ENCODE measurements around the gene GLT1D1. TPM values are rescaled to one million over a fixed set of nuclear protein-coding genes. Genes with fewer than 3 reads are reported as not detected.

The GLT1D1 gene
- total RNA-seq, 4 donors from 2014 or later = not detected

DNA sequence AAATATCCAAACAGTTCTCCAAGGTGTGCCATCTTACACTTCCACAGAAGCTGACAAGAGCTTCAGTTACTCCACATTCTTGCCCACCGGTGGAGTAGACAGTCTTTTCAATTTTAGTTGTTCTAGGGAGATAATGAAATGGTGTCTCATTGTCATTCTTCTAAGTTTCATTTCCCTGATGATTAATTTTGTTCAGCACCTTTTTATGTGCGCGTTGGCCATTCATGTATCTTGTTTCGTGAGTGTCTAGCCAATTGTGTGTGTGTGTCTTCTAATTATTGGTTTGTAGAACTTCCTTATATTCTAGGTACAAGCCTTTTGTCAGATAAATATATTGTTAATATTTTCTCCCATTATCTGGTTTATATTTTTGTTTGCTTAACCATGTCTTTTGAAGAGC, 63.1 kb downstream of the GLT1D1 start:
- Histone ChIP-seq H3K4me1 (no peaks in the 10 kb centered on the region), H3K36me3 (no peaks in the 10 kb centered on the region), H3K9me3 (no peaks in the 10 kb centered on the region), H3K4me3 (no peak overlapping the region), H3K27ac (no peak overlapping the region), H3K27me3 (no peaks in the 10 kb centered on the region)
- DNase-seq = no peak
- intact Hi-C loops (cut with DNase I; ENCODE audit: low total_unique reads) = no loop called here
- TF ChIP-seq POLR2A (IDR thresholded peaks at IDR 0.05) (no peak), EP300 (IDR thresholded peaks at IDR 0.05; ENCODE audit: low read depth) (no peak), POLR2AphosphoS5 (IDR thresholded peaks at IDR 0.05) (no peak)
- TF ChIP-seq, protein P1, sequence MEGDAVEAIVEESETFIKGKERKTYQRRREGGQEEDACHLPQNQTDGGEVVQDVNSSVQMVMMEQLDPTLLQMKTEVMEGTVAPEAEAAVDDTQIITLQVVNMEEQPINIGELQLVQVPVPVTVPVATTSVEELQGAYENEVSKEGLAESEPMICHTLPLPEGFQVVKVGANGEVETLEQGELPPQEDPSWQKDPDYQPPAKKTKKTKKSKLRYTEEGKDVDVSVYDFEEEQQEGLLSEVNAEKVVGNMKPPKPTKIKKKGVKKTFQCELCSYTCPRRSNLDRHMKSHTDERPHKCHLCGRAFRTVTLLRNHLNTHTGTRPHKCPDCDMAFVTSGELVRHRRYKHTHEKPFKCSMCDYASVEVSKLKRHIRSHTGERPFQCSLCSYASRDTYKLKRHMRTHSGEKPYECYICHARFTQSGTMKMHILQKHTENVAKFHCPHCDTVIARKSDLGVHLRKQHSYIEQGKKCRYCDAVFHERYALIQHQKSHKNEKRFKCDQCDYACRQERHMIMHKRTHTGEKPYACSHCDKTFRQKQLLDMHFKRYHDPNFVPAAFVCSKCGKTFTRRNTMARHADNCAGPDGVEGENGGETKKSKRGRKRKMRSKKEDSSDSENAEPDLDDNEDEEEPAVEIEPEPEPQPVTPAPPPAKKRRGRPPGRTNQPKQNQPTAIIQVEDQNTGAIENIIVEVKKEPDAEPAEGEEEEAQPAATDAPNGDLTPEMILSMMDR (IDR thresholded peaks at IDR 0.05) = no peak
- in situ Hi-C loops (cut with MboI; ENCODE audit: low pct_ligation_motif_present in 1 of 4, low pct_unique_long_range_greater_than_20kb in 1 of 4, low sequenced_read_pairs in 3 of 4) = no loop called here
- 81 to 88% methylated on average over 4 of the region's 4 CpGs for WGBS, 2 donors (ENCODE audit: low coverage in 1 of 2)

DNA sequence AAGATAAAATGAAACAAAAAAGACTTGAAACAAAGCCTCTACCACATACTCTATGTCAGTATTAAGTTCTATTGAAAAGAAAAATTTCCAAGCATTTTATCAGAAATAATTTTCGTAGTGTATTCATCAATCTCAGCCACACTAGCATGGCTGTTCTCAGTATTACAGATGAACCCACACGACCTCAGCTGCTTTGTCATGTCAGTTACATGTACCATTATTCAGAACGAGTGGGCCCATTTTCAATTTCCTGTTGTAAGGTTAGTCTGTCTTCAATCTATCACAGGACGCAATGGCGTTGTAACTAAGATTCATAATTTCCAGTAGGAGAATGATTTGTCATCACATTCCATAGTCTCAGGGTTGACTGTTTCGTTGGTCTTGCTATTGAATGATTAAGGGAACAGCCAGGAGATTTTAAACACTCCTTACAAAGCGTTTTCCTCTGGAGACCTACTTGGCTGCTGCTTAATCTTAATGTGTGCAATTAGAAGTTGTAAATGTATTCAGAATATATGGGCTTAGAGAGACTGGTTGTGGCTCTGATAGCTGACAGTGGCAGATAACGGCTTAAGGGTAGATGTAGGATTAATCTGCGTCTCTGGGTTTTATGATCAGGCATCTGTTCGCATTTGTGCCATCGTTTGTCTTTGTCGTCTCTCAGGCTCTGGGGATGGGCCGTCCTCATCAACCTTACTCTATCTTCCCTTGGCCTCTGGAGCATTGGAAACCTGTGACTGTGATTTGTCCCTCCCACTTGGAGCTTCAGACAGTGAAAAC, 65.4 kb downstream of the GLT1D1 start:
- DNase-seq = no peak
- Histone ChIP-seq H3K36me3 (no peaks in the 10 kb centered on the region), H3K27ac (no peak overlapping the region), H3K4me3 (no peak overlapping the region), H3K27me3 (no peaks in the 10 kb centered on the region), H3K4me1 (no peaks in the 10 kb centered on the region), H3K9me3 (no peaks in the 10 kb centered on the region)
- intact Hi-C loops (cut with DNase I; ENCODE audit: low total_unique reads) (no loop called here), in situ Hi-C loops (cut with MboI; ENCODE audit: low pct_ligation_motif_present in 1 of 4, low pct_unique_long_range_greater_than_20kb in 1 of 4, low sequenced_read_pairs in 3 of 4) (no loop called here)
- TF ChIP-seq POLR2A (IDR thresholded peaks at IDR 0.05) = no peak
- no peak for TF ChIP-seq POLR2AphosphoS5 (IDR thresholded peaks at IDR 0.05)
- TF ChIP-seq EP300 (IDR thresholded peaks at IDR 0.05; ENCODE audit: low read depth) = no peak
- TF ChIP-seq, protein P1 (IDR thresholded peaks at IDR 0.05) = no peak
- WGBS, 2 donors (ENCODE audit: low coverage in 1 of 2) = 57 to 59% methylated on average over 7 to 13 of the region's 13 CpGs

DNA sequence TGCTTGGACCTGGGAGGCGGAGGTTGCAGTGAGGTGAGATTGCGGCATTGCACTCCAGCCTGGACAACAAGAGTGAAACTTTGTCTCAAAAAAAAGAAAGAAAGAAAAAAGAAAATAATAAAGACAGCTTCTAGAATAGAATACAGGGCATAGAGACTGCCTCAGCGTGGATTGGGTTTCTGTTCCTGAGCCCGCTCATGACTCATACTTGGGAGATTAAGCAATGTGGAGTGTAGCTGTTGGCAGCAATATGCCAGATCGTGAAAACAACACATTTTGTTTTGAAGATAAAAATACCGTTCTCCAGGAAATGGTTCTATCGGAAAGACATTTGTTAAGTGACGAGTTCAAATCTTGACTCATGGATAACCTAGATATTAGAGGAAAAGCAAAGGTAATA, 67.2 kb downstream of the GLT1D1 start:
- DNase-seq = no peak
- 73 to 74% methylated on average over 5 to 8 of the region's 8 CpGs for whole genome bisulfite sequencing, 2 donors (ENCODE audit: low coverage in 1 of 2)
- no peak for TF ChIP-seq POLR2AphosphoS5 (IDR thresholded peaks at IDR 0.05)
- TF ChIP-seq EP300 (IDR thresholded peaks at IDR 0.05; ENCODE audit: low read depth) = no peak
- TF ChIP-seq, protein P1 (IDR thresholded peaks at IDR 0.05) = no peak
- no peak for TF ChIP-seq POLR2A (IDR thresholded peaks at IDR 0.05)
- no peaks in the 10 kb centered on the region for H3K27me3 ChIP-seq
- in situ Hi-C loops (cut with MboI; ENCODE audit: low pct_ligation_motif_present in 1 of 4, low pct_unique_long_range_greater_than_20kb in 1 of 4, low sequenced_read_pairs in 3 of 4) (no loop called here), intact Hi-C loops (cut with DNase I; ENCODE audit: low total_unique reads) (no loop called here)
- no peaks in the 10 kb centered on the region for H3K9me3 ChIP-seq
- no peaks in the 10 kb centered on the region for H3K4me1 ChIP-seq
- no peak overlapping the region for H3K27ac ChIP-seq
- H3K36me3 ChIP-seq = no peaks in the 10 kb centered on the region
- H3K4me3 ChIP-seq = no peak overlapping the region

DNA sequence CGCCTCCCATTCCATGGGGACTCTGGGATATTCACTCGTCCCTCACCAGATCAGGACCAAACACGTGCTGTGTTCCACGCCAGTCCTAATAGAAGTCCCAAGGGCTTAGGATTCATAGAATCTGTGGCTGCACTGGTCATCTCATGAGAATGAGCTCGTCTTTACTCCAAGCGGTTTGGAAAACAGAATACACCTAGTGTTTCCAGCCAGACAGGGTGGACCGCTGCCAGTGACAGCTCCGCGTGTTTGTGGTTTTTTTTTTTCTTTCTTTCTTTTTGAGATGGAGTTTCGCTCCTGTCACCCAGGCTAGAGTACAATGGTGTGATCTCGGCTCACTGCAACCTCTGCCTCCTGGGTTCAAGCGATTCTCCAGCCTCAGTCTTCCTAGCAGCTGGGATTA, 75.1 kb downstream of the GLT1D1 start:
- in situ Hi-C loops (cut with MboI; ENCODE audit: low pct_ligation_motif_present in 1 of 4, low pct_unique_long_range_greater_than_20kb in 1 of 4, low sequenced_read_pairs in 3 of 4) = no loop called here
- TF ChIP-seq POLR2A (IDR thresholded peaks at IDR 0.05) = no peak
- TF ChIP-seq EP300 (IDR thresholded peaks at IDR 0.05; ENCODE audit: low read depth) = no peak
- TF ChIP-seq, protein P1 (IDR thresholded peaks at IDR 0.05) = no peak
- no peak for TF ChIP-seq POLR2AphosphoS5 (IDR thresholded peaks at IDR 0.05)
- Histone ChIP-seq H3K36me3 (no peaks in the 10 kb centered on the region), H3K4me1 (no peaks in the 10 kb centered on the region), H3K27ac (no peak overlapping the region), H3K9me3 (no peaks in the 10 kb centered on the region), H3K4me3 (no peak overlapping the region), H3K27me3 (no peaks in the 10 kb centered on the region)
- no peak for DNase-seq
- 75 to 80% methylated on average over 6 to 12 of the region's 12 CpGs for WGBS, 2 donors (ENCODE audit: low coverage in 1 of 2)
- intact Hi-C loops (cut with DNase I; ENCODE audit: low total_unique reads) = no loop called here

Data from transverse colon (tissue), 4 donors.